NCI-H526 (cell line): ENCODE measurements around the gene DHODH.
"Not testable (repeated sequence)": the region's sequence is repeated elsewhere in the genome, so short reads cannot be mapped to it uniquely, and the experiment has no call there.

Source experiments
- DNase-seq, 2 experiments: peaks; one replicate each; lab custom pipeline; 2025; lab: John Stamatoyannopoulos, UW

Gene DHODH

DNA sequence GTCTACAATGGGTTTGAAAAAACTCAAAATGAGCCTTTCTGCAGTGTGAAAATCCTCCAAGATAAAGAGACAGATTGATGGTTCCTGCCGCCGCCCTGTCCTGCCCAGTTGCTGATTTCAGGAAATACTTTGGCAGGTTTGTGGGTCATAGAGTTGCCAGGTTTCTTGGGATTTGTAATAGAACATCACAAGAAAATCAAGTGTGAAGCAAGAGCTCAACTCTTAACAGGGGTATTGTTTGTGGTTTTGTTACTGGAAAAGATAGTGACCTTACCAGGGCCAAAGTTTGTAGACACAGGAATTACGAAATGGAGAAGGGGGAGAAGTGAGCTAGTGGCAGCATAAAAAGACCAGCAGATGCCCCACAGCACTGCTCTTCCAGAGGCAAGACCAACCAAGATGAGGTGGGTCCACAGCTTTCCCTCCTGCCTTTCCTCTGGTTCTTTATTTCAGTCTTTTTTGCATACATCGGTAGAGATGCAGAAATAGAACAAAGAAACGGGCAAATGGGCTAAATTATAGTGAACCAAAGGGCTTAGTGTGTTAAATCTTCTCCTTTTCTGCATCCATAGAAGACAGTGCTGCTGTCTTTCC lies 45.8 kb downstream of the DHODH start, which contains the start of gene HP:
Gene HP, plus strand, starts transcription at position 252 of the 594 bp plus-strand sequence. Its CDS starts 148 bp downstream, at position 400.
- not testable (repeated sequence) for DNase-seq

DNA sequence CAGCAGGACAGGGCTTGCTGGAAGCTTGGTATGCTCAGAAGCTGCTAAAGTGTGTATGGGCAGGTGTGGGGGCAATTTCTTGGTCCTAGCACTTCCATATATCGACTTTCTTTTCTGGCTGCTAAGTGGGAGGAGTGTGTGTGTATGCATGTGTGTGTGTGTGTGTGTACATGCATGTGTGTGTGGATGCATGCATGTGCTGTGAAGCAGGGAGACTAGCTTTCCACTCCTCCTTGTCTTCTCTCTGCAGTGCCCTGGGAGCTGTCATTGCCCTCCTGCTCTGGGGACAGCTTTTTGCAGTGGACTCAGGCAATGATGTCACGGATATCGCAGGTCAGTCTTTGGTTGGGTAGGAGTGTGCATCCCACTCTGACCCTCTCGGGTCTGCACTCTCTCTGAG lies 47.4 kb downstream of the DHODH start:
- DNase-seq: no peak

- not testable (repeated sequence) for DNase-seq
These were observed 48.8 kb downstream of the DHODH start for GRCh38 chr16:72057313-72057712.

- not testable (repeated sequence) for DNase-seq
These were observed 50.5 kb downstream of the DHODH start for GRCh38 chr16:72059060-72059459.

DNA sequence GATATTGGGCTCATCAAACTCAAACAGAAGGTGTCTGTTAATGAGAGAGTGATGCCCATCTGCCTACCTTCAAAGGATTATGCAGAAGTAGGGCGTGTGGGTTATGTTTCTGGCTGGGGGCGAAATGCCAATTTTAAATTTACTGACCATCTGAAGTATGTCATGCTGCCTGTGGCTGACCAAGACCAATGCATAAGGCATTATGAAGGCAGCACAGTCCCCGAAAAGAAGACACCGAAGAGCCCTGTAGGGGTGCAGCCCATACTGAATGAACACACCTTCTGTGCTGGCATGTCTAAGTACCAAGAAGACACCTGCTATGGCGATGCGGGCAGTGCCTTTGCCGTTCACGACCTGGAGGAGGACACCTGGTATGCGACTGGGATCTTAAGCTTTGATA lies 51.9 kb downstream of the DHODH start:
- no peak for DNase-seq

DNA sequence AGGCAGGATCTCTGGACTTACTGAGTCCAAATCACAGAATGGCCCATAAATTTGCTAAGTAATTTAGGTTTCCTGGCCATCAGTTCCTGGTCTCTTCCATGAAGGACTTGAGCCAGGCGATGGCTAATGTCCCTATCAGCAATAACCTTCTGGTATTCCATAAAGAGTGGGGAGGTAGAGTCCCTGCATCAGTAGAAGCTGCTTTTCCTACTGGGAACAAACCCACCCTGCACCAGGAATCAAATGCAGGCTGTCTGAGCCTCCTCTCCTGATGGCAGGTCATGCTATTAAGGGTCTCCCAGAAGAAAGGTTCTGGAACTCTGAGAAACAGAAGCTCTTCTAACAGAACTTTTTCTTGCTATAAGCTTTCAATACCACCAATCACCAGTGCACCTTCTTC lies 53.0 kb downstream of the DHODH start:
- no peak for DNase-seq

GRCh38 chr16:72064361-72064894 lies 55.9 kb downstream of the DHODH start:
- no peak for DNase-seq

- DNase-seq: peak in 1 of 2 experiments; percentile 27
These were observed 58.2 kb downstream of the DHODH start for GRCh38 chr16:72066747-72067146.

DNA sequence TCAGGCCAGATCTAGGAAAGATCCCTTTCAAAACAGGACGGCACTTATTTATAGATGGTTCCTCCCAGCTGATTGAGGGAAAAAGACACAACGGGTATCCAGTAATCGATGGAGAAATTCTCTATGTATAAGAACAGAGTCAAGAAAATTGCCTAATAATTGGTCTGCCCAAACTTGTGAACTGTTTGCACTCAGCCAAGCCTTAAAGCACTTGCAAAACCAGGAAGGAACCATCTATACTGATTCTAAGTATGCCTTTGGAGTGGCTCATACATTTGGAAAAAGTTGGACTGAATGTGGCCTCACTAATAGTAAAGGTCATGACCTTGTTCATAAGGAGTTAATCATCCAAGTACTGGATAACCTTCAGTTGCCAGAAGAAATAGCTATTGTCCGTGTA lies 60.4 kb downstream of the DHODH start:
- DNase-seq: no peak

GRCh38 chr16:72072514-72073342 lies 64.2 kb downstream of the DHODH start:
- DNase-seq: no peak

GRCh38 chr16:72073560-72074230 lies 65.2 kb downstream of the DHODH start:
- DNase-seq: no peak

DNA sequence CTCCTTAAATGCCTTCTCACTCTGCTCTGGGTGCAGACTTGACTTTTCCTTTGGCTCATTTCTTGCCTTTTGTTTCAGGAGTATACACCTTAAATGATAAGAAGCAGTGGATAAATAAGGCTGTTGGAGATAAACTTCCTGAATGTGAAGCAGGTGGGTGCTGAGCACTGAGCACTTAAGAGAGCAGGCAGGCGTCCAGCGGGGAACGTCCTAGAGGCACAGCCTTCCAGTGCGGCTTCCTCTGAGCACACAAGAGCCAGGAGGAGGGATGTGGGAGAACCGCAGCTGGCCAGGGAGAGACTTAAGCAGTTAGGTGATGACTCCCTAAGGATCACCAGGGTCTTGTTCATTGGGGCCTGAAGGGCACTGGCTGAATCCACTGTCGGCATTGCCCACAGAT lies 66.5 kb downstream of the DHODH start:
- not testable (repeated sequence) for DNase-seq
